A549 (cell line): Measurements from ENCODE around the gene GRID1.

Experiments used
- MAZ ChIP-seq: fragments of 150-350 bp; IDR thresholded peaks from 2 replicates; pipeline ENCODE4 v1.6.1; 2014; ENCODE audit warnings: antibody characterized with exemption, low read depth, low read length, borderline replicate concordance
- POLR2AphosphoS2 ChIP-seq: conservative IDR thresholded peaks from 2 replicates; pipeline ENCODE4 v1.6.1; 2012; ENCODE audit warnings: low read length, improper control_type of control experiment, inconsistent platforms

DNA sequence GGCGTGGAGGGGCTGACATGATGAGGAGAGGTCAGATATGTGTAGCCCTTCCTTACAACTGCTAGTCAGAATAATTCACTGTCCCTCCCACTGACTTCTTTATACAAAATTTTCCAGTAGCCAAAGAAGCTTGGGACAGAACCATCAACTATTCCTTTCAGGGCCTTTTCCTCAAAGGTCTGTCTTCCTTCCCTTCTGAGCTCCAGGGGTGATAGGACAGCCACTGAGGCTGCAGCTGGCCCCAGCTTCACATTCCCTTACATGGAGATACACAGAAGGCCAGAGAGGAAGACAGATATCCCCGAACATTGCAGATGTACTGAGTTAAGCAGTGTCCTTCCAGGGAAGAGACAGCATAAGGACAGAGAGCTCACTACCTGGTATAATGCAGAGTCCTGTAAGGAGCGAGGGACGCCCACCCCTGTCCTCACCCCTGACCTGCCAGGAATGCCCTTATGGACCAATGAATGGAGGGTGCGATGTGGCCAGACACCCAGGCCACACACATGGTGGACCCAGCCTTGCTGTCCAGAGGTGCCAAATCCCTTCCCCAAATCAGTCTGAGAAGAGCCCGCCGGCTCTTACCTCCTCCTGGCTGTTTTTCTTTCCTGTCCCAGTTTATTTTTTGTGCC lies 754.7 kb downstream of the GRID1 start:
- TF ChIP-seq POLR2AphosphoS2: no peak
- TF ChIP-seq MAZ: no peak
